ENCODE measurements around the gene ACKR4.

The ACKR4 gene

DNA sequence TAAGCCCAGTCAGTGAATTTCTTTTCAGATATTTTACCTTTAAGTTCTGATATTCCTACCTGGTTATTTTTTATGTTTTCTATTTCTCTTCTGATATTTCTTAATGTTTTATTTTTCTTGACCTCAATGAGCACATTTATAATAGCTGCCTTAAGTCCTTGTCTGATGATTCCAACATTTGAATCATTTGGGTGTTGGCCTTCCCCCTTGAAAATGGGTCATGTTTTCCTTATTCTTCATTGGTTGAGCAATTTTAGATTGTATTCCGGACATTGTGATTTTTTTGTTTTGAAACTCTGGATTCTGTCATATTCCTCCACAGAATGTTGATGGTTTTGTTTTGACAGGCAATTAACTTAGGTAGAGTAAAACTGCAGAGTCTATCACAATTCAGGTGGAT is 9.7 kb upstream of the ACKR4 start:
- peaks cover 25% of the 10 kb centered on the region for H3K36me3 Mint-ChIP-seq (ENCODE audit: low read depth)
- TF ChIP-seq, protein P1, sequence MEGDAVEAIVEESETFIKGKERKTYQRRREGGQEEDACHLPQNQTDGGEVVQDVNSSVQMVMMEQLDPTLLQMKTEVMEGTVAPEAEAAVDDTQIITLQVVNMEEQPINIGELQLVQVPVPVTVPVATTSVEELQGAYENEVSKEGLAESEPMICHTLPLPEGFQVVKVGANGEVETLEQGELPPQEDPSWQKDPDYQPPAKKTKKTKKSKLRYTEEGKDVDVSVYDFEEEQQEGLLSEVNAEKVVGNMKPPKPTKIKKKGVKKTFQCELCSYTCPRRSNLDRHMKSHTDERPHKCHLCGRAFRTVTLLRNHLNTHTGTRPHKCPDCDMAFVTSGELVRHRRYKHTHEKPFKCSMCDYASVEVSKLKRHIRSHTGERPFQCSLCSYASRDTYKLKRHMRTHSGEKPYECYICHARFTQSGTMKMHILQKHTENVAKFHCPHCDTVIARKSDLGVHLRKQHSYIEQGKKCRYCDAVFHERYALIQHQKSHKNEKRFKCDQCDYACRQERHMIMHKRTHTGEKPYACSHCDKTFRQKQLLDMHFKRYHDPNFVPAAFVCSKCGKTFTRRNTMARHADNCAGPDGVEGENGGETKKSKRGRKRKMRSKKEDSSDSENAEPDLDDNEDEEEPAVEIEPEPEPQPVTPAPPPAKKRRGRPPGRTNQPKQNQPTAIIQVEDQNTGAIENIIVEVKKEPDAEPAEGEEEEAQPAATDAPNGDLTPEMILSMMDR (IDR thresholded peaks at IDR 0.05; ENCODE audit: unreplicated experiment in 3 of 3) = no peak
- no peak overlapping the region for H3K4me3 Mint-ChIP-seq
- no peaks in the 10 kb centered on the region for H3K27me3 Mint-ChIP-seq (ENCODE audit: low read depth)
- no peak overlapping the region for H3K27ac Mint-ChIP-seq
- peaks cover 9% of the 10 kb centered on the region for H3K9me3 Mint-ChIP-seq
- H3K4me1 Mint-ChIP-seq = no peaks in the 10 kb centered on the region

DNA sequence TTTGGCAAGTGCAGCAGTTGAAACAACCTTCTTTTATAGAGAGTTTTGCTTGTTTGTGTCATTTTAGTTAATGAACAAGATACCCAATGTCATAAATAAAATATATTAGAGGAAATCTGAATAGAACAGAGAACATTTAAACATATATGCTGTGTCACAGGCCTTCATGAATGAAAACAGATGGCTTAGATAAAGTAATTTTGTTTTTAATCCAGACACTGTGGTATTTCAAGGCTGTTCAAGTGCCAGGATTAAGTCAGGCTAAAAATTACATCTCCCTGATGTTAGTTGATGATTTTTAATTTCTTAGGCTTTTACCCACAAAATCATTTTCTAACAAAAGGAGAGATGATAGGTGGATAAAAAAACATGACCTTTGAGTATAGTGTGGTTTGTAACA is 4.9 kb upstream of the ACKR4 start:
- no peak overlapping the region for H3K4me3 Mint-ChIP-seq
- H3K36me3 Mint-ChIP-seq (ENCODE audit: low read depth) = peaks cover 31% of the 10 kb centered on the region
- H3K4me1 Mint-ChIP-seq = no peaks in the 10 kb centered on the region
- no peak overlapping the region for H3K27ac Mint-ChIP-seq
- peaks cover 6% of the 10 kb centered on the region for H3K9me3 Mint-ChIP-seq
- no peaks in the 10 kb centered on the region for H3K27me3 Mint-ChIP-seq (ENCODE audit: low read depth)
- TF ChIP-seq, protein P1 (IDR thresholded peaks at IDR 0.05; ENCODE audit: unreplicated experiment in 3 of 3) = no peak

DNA sequence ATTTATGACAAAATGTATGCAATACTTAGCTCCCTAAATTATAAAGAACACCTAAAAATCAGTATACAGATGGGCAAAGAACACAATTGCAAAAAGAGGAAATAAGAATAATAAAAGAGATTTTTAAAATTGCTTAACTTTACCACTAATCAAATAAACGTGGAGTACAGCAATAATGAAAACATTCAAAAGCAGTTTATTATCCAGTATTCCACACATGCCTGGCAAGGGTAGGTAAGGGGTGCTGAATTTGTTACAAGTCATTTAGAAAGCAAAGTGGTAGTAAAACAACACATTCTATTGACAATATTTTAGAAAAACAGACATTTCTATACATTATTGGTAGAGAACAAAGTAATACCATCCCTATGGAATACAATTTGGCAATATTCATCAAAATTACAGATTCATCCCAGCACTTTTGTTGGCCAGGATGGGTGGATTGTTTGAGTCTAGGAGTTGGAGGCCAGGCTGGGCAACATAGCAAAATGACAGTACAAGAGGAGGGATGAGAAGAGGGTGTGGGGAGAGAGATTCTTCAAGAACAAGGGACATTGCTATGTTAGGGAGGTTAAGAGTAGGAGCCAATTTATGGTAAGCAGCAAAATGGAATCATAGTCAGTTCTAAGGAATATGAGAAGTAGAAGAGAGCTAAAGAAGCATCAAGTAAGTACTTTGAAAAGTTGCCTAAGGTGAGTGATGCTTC is 3.7 kb upstream of the ACKR4 start:
- Mint-ChIP-seq H3K4me1 (no peaks in the 10 kb centered on the region), H3K36me3 (ENCODE audit: low read depth) (peaks cover 27% of the 10 kb centered on the region), H3K27ac (no peak overlapping the region), H3K27me3 (ENCODE audit: low read depth) (no peaks in the 10 kb centered on the region), H3K4me3 (no peak overlapping the region), H3K9me3 (no peaks in the 10 kb centered on the region)
- TF ChIP-seq, protein P1 (IDR thresholded peaks at IDR 0.05; ENCODE audit: unreplicated experiment in 3 of 3) = no peak

DNA sequence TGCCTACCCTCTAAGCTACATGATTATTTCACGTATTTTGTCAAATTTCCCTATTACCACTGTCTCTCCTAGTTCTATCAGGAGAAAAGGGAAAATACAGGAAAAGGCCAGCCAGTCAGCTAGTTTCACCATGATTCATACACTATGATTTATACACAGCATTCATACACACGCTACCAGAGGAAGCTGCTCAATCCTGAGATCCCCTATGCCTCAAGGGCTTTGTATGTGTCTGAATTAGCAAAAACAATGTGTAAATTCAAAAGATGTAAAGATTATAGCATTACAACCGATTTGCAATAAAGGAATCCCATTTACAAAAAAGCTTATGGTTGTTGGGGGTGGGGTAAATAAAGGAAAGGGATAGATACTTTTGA is 3.1 kb upstream of the ACKR4 start:
- H3K36me3 Mint-ChIP-seq (ENCODE audit: low read depth) = peaks cover 31% of the 10 kb centered on the region
- TF ChIP-seq, protein P1 (IDR thresholded peaks at IDR 0.05; ENCODE audit: unreplicated experiment in 3 of 3) = no peak
- H3K27ac Mint-ChIP-seq = no peak overlapping the region
- H3K9me3 Mint-ChIP-seq = no peaks in the 10 kb centered on the region
- no peaks in the 10 kb centered on the region for H3K4me1 Mint-ChIP-seq
- no peaks in the 10 kb centered on the region for H3K27me3 Mint-ChIP-seq (ENCODE audit: low read depth)
- H3K4me3 Mint-ChIP-seq = no peak overlapping the region

DNA sequence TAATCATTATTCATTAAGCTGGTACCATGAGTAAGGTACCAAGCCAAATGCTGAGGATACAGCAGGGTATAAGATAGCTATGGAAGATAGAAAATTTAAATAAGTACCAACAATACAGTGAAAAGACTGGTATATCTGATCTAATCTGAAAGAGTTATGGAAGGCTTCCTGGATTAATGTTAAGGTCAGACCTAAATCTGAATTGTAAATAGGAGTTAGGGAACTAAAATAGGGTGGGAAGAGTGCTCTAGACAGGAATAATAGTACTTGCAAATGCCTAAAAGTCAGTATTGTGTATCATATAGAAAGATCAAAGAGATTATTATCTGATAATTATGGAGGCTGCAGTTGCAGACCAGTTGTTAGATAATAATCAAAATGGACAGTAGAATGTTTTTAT is 2.6 kb upstream of the ACKR4 start:
- Mint-ChIP-seq H3K9me3 (no peaks in the 10 kb centered on the region), H3K4me3 (no peak overlapping the region), H3K36me3 (ENCODE audit: low read depth) (peaks cover 25% of the 10 kb centered on the region), H3K27ac (no peak overlapping the region), H3K27me3 (ENCODE audit: low read depth) (no peaks in the 10 kb centered on the region), H3K4me1 (no peaks in the 10 kb centered on the region)
- TF ChIP-seq, protein P1 (IDR thresholded peaks at IDR 0.05; ENCODE audit: unreplicated experiment in 3 of 3) = no peak

DNA sequence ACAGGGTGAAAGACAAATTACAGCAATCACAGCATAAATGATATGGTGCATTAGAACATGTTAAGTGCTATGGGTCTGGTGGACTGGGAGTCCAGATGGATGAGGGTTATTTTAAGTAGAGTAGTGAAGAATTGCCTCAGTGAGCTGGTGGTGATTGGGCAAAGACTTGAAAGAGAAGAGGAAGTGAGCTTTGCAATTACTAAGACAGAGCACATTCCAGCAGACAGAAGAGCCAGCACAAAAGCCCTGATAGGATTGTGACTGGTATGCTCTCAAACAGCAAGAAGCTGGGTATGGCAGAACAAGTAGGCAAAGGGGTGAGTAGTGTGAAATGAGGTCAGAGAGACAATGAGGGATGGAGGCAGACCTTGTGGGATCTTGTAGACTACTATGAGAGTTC is 2.1 kb upstream of the ACKR4 start:
- TF ChIP-seq, protein P1 (IDR thresholded peaks at IDR 0.05; ENCODE audit: unreplicated experiment in 3 of 3) = no peak
- Mint-ChIP-seq H3K4me3 (no peak overlapping the region), H3K4me1 (no peaks in the 10 kb centered on the region), H3K36me3 (ENCODE audit: low read depth) (peaks cover 25% of the 10 kb centered on the region), H3K27ac (no peak overlapping the region), H3K9me3 (no peaks in the 10 kb centered on the region), H3K27me3 (ENCODE audit: low read depth) (no peaks in the 10 kb centered on the region)

Data from nephron (organoid).